ENCODE results near the gene MAGEF1. TPM values are rescaled to one million over a fixed set of nuclear protein-coding genes. Genes with fewer than 3 reads are reported as not detected.

MAGEF1 gene
- total RNA-seq, 2 donors from 2014 or later, result 61.3 to 86.5 TPM

DNA sequence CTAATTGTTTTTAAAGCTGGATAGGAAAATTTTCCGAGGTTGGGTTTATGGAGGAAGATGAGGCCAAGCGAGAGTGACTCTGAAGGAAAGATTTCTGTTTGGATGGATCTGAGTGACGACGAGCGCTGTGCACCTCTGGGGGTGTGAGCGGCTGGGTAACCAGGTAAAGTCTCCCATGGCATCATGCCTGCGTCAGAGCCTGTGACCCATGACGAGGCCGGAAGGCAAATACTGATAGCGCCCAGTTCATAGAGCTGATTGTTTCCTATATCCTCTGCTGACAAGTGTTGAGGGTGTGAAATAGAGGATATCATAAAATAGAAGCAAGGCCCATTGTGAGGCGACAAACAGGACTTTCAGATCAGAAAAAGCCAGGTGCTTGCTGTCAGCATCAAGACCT lies 33.7 kb upstream of the MAGEF1 start:
- H3K4me1 Mint-ChIP-seq, result peaks cover 41% of the 10 kb centered on the region
- TF ChIP-seq, protein P1, sequence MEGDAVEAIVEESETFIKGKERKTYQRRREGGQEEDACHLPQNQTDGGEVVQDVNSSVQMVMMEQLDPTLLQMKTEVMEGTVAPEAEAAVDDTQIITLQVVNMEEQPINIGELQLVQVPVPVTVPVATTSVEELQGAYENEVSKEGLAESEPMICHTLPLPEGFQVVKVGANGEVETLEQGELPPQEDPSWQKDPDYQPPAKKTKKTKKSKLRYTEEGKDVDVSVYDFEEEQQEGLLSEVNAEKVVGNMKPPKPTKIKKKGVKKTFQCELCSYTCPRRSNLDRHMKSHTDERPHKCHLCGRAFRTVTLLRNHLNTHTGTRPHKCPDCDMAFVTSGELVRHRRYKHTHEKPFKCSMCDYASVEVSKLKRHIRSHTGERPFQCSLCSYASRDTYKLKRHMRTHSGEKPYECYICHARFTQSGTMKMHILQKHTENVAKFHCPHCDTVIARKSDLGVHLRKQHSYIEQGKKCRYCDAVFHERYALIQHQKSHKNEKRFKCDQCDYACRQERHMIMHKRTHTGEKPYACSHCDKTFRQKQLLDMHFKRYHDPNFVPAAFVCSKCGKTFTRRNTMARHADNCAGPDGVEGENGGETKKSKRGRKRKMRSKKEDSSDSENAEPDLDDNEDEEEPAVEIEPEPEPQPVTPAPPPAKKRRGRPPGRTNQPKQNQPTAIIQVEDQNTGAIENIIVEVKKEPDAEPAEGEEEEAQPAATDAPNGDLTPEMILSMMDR (conservative IDR thresholded peaks at IDR 0.05), result no peak
- no peak overlapping the region for H3K4me3 Mint-ChIP-seq
- Histone ChIP-seq H3K9ac (ENCODE audit: extremely low read depth, low read length, poor library complexity, severe bottlenecking) (no peak overlapping the region), H3K9me3 (ENCODE audit: control insufficient read depth, low read length) (no peaks in the 10 kb centered on the region), H3K4me3 (ENCODE audit: low read length) (no peak overlapping the region), H3K27me3 (ENCODE audit: control insufficient read depth, insufficient read depth, low read length, poor library complexity, severe bottlenecking) (no peaks in the 10 kb centered on the region), H3K36me3 (ENCODE audit: control insufficient read depth, insufficient read depth, low read length) (no peaks in the 10 kb centered on the region), H3K27ac (ENCODE audit: low read depth, low read length) (no peak overlapping the region), H3K4me1 (ENCODE audit: control insufficient read depth, insufficient read depth, low read length) (peaks cover 25% of the 10 kb centered on the region)
- 86% methylated on average over 11 of the region's 11 CpGs for WGBS, 2 experiments (ENCODE audit: insufficient coverage in 1 of 2, insufficient read length in 1 of 2)
- H3K27ac Mint-ChIP-seq, result no peak overlapping the region
- peaks cover 13% of the 10 kb centered on the region for H3K9me3 Mint-ChIP-seq
- H3K36me3 Mint-ChIP-seq (ENCODE audit: low read depth), result peaks cover 4% of the 10 kb centered on the region
- H3K27me3 Mint-ChIP-seq (ENCODE audit: insufficient read depth), result peaks cover 6% of the 10 kb centered on the region
- DNase-seq, result peak; percentile 37

GRCh38 chr3:184743248-184743647 lies 31.4 kb upstream of the MAGEF1 start:
- Histone ChIP-seq H3K27ac (ENCODE audit: low read depth, low read length) (no peak overlapping the region), H3K27me3 (ENCODE audit: control insufficient read depth, insufficient read depth, low read length, poor library complexity, severe bottlenecking) (no peaks in the 10 kb centered on the region), H3K4me1 (ENCODE audit: control insufficient read depth, insufficient read depth, low read length) (peaks cover 26% of the 10 kb centered on the region), H3K36me3 (ENCODE audit: control insufficient read depth, insufficient read depth, low read length) (no peaks in the 10 kb centered on the region), H3K9ac (ENCODE audit: extremely low read depth, low read length, poor library complexity, severe bottlenecking) (no peak overlapping the region), H3K4me3 (ENCODE audit: low read length) (peak overlapping the region; percentile 15), H3K9me3 (ENCODE audit: control insufficient read depth, low read length) (no peaks in the 10 kb centered on the region)
- no peak for DNase-seq
- no peaks in the 10 kb centered on the region for H3K9me3 Mint-ChIP-seq
- TF ChIP-seq, protein P1 (conservative IDR thresholded peaks at IDR 0.05), result no peak
- no peaks in the 10 kb centered on the region for H3K36me3 Mint-ChIP-seq (ENCODE audit: low read depth)
- peaks cover 3% of the 10 kb centered on the region for H3K27me3 Mint-ChIP-seq (ENCODE audit: insufficient read depth)
- peaks cover 50% of the 10 kb centered on the region for H3K4me1 Mint-ChIP-seq
- 87 to 92% methylated on average over 2 of the region's 3 CpGs for WGBS, 2 experiments (ENCODE audit: insufficient coverage in 1 of 2, insufficient read length in 1 of 2)
- H3K4me3 Mint-ChIP-seq, result no peak overlapping the region
- H3K27ac Mint-ChIP-seq, result no peak overlapping the region

- H3K9me3 Mint-ChIP-seq, result no peaks in the 10 kb centered on the region
- WGBS, 2 experiments (ENCODE audit: insufficient coverage in 1 of 2, insufficient read length in 1 of 2), result 58 to 66% methylated on average over 2 to 4 of the region's 4 CpGs
- Histone ChIP-seq H3K27ac (ENCODE audit: low read depth, low read length) (no peak overlapping the region), H3K4me1 (ENCODE audit: control insufficient read depth, insufficient read depth, low read length) (peaks cover 26% of the 10 kb centered on the region), H3K36me3 (ENCODE audit: control insufficient read depth, insufficient read depth, low read length) (no peaks in the 10 kb centered on the region), H3K9ac (ENCODE audit: extremely low read depth, low read length, poor library complexity, severe bottlenecking) (no peak overlapping the region), H3K27me3 (ENCODE audit: control insufficient read depth, insufficient read depth, low read length, poor library complexity, severe bottlenecking) (no peaks in the 10 kb centered on the region), H3K4me3 (ENCODE audit: low read length) (peak overlapping the region; percentile 15), H3K9me3 (ENCODE audit: control insufficient read depth, low read length) (no peaks in the 10 kb centered on the region)
- TF ChIP-seq, protein P1 (conservative IDR thresholded peaks at IDR 0.05), result no peak
- H3K4me3 Mint-ChIP-seq, result no peak overlapping the region
- no peak overlapping the region for H3K27ac Mint-ChIP-seq
- DNase-seq, result peak; percentile 39
- H3K27me3 Mint-ChIP-seq (ENCODE audit: insufficient read depth), result peaks cover 3% of the 10 kb centered on the region
- no peaks in the 10 kb centered on the region for H3K36me3 Mint-ChIP-seq (ENCODE audit: low read depth)
- peaks cover 49% of the 10 kb centered on the region for H3K4me1 Mint-ChIP-seq
These were observed 30.8 kb upstream of the MAGEF1 start for GRCh38 chr3:184742676-184743135.
